Glutamatergic neuron (in vitro differentiated cells): Measurements from ENCODE around the gene GRIK3. TPM values are rescaled to one million over a fixed set of nuclear protein-coding genes. Genes with fewer than 3 reads are reported as not detected.

Experiments
- DNase-seq: peaks from one replicate; pipeline ENCODE4 v3.0.0; 2022
- H3K27ac Mint-ChIP-seq: one replicate; pipeline ENCODE4 v1.8.0; 2020; ENCODE audit warnings: mild to moderate bottlenecking, mixed read lengths, inconsistent platforms; ENCODE audit not compliant: unreplicated experiment
- H3K27me3 Mint-ChIP-seq: one replicate; pipeline ENCODE4 v1.8.0; 2020; ENCODE audit warnings: mild to moderate bottlenecking, moderate library complexity, mixed read lengths, inconsistent platforms; ENCODE audit not compliant: unreplicated experiment
- H3K36me3 Mint-ChIP-seq: one replicate; pipeline ENCODE4 v1.8.0; 2020; ENCODE audit warnings: mild to moderate bottlenecking, mixed read lengths, inconsistent platforms; ENCODE audit not compliant: unreplicated experiment
- H3K4me1 Mint-ChIP-seq: one replicate; pipeline ENCODE4 v1.8.0; 2020; ENCODE audit warnings: mild to moderate bottlenecking, low read depth, mixed read lengths, inconsistent platforms; ENCODE audit not compliant: unreplicated experiment
- H3K4me3 Mint-ChIP-seq: one replicate; pipeline ENCODE4 v1.8.0; 2020; ENCODE audit warnings: mild to moderate bottlenecking, mixed read lengths, inconsistent platforms; ENCODE audit not compliant: unreplicated experiment
- H3K9me3 Mint-ChIP-seq: one replicate; pipeline ENCODE4 v1.8.0; 2020; ENCODE audit warnings: mild to moderate bottlenecking, moderate library complexity, mixed read lengths, inconsistent platforms; ENCODE audit not compliant: unreplicated experiment
- CTCF ChIP-seq: fragments of 200-600 bp; sonication (generic); IDR thresholded peaks from one replicate; pipeline ENCODE4 v1.5.0; 2021; ENCODE audit not compliant: partially characterized antibody, unreplicated experiment
- total RNA-seq: library from RNA; stranded (reverse); fragmentation: NEBNext Ultra II Directional; extraction: Animal tissue kit (Norgen Biotek cat#: 25700); gene quantifications from one replicate; pipeline ENCODE4 v1.2.1, GENCODE V29; 2021; ENCODE audit not compliant: unreplicated experiment

GRIK3 gene
- total RNA-seq, 1 donor from 2014 or later: 60.1 TPM

GRCh38 chr1:36792292-36792691, 242.0 kb downstream of the GRIK3 start:
- Mint-ChIP-seq H3K4me3 (no peak overlapping the region), H3K27me3 (peaks cover 3% of the 10 kb centered on the region), H3K9me3 (no peaks in the 10 kb centered on the region), H3K36me3 (no peaks in the 10 kb centered on the region), H3K4me1 (no peaks in the 10 kb centered on the region), H3K27ac (no peak overlapping the region)
- no peak for DNase-seq
- TF ChIP-seq CTCF: no peak

- Mint-ChIP-seq H3K9me3 (no peaks in the 10 kb centered on the region), H3K27me3 (peaks cover 3% of the 10 kb centered on the region), H3K27ac (no peak overlapping the region), H3K4me3 (no peak overlapping the region), H3K4me1 (no peaks in the 10 kb centered on the region), H3K36me3 (no peaks in the 10 kb centered on the region)
- TF ChIP-seq CTCF: no peak
- DNase-seq: no peak
These were observed 244.1 kb downstream of the GRIK3 start for GRCh38 chr1:36790191-36790590.

- peaks cover 3% of the 10 kb centered on the region for H3K27me3 Mint-ChIP-seq
- no peaks in the 10 kb centered on the region for H3K9me3 Mint-ChIP-seq
- TF ChIP-seq CTCF: no peak
- no peaks in the 10 kb centered on the region for H3K4me1 Mint-ChIP-seq
- H3K36me3 Mint-ChIP-seq: no peaks in the 10 kb centered on the region
- DNase-seq: no peak
- H3K4me3 Mint-ChIP-seq: no peak overlapping the region
- no peak overlapping the region for H3K27ac Mint-ChIP-seq
These were observed 244.8 kb downstream of the GRIK3 start for GRCh38 chr1:36789535-36789934.

- no peaks in the 10 kb centered on the region for H3K36me3 Mint-ChIP-seq
- H3K4me1 Mint-ChIP-seq: no peaks in the 10 kb centered on the region
- H3K9me3 Mint-ChIP-seq: no peaks in the 10 kb centered on the region
- DNase-seq: no peak
- H3K27ac Mint-ChIP-seq: no peak overlapping the region
- TF ChIP-seq CTCF: no peak
- H3K4me3 Mint-ChIP-seq: no peak overlapping the region
- peaks cover 3% of the 10 kb centered on the region for H3K27me3 Mint-ChIP-seq
These were observed 246.9 kb downstream of the GRIK3 start for GRCh38 chr1:36787312-36787913.

- Mint-ChIP-seq H3K4me1 (no peaks in the 10 kb centered on the region), H3K27ac (no peak overlapping the region), H3K27me3 (peaks cover 3% of the 10 kb centered on the region), H3K9me3 (no peaks in the 10 kb centered on the region), H3K4me3 (no peak overlapping the region), H3K36me3 (no peaks in the 10 kb centered on the region)
- TF ChIP-seq CTCF: no peak
- no peak for DNase-seq
These were observed 247.9 kb downstream of the GRIK3 start for GRCh38 chr1:36786425-36786824.
